ENCODE measurements around the gene GNL1. TPM values are rescaled to one million over a fixed set of nuclear protein-coding genes. Genes with fewer than 3 reads are reported as not detected.

Gene GNL1
- total and polyA plus RNA-seq, 9 of the 15 experiments (the other 6 are each of a cell fraction or from before 2014, with no cell fraction given), result 0.73 to 112 (median 58.0) TPM

GRCh38 chr6:30515944-30516753 lies 40.1 kb downstream of the GNL1 start (continued):
- TF ChIP-seq TFAP4 (CRISPR knock-in tag; IDR thresholded peaks at IDR 0.05; ENCODE audit: borderline replicate concordance), result peak; percentile 64; the same call in 1 of the 2 replicates
- TF ChIP-seq PHB2 (IDR thresholded peaks at IDR 0.05; ENCODE audit: low read depth), result no peak
- TF ChIP-seq ZFPM2 (CRISPR knock-in tag; IDR thresholded peaks at IDR 0.05), result no peak
- no peak for TF ChIP-seq TGIF2 (CRISPR knock-in tag; IDR thresholded peaks at IDR 0.05)
- peak; percentile 80; the same call in 1 of the 2 replicates for TF ChIP-seq ZNF175 (CRISPR knock-in tag; IDR thresholded peaks at IDR 0.05; ENCODE audit: low read depth)
- TF ChIP-seq HEY1 (CRISPR knock-in tag; IDR thresholded peaks at IDR 0.05; ENCODE audit: borderline replicate concordance), result 0 out of 2 replicates have a peak, but pooled peaks have one; percentile 26
- TF ChIP-seq CTCF (IDR thresholded peaks at IDR 0.05 in 2 of 3, conservative IDR thresholded peaks at IDR 0.05 in 1 of 3; ENCODE audit: insufficient read depth in 2 of 3, low read depth in 1 of 3, low read length in 3 of 3), result no peak
- TF ChIP-seq PHB (CRISPR knock-in tag; IDR thresholded peaks at IDR 0.05), result no peak; the same call in 1 of the 2 replicates
- TF ChIP-seq CBX1 (IDR thresholded peaks at IDR 0.05; ENCODE audit: low read depth), result peak; percentile 16; the same call in 1 of the 2 replicates
- no peak for TF ChIP-seq ZNF609 (CRISPR knock-in tag; IDR thresholded peaks at IDR 0.05; ENCODE audit: borderline replicate concordance)
- TF ChIP-seq C11orf30 (IDR thresholded peaks at IDR 0.05; ENCODE audit: low read depth), result no peak
- peak in 1 of 2 experiments; percentile 35 for TF ChIP-seq AFF1 (IDR thresholded peaks at IDR 0.05; ENCODE audit: low read depth in 1 of 2, partially characterized antibody in 2 of 2)
- TF ChIP-seq ZBTB7A (IDR thresholded peaks at IDR 0.05; ENCODE audit: borderline replicate concordance, control insufficient read depth, low read depth, low read length), result peak; percentile 84
- peak; percentile 51; the same call in 1 of the 2 replicates for TF ChIP-seq FOXJ2 (tag; IDR thresholded peaks at IDR 0.05)

Data from K562 (cell line).